ENCODE measurements around the gene C3orf52.

DNA sequence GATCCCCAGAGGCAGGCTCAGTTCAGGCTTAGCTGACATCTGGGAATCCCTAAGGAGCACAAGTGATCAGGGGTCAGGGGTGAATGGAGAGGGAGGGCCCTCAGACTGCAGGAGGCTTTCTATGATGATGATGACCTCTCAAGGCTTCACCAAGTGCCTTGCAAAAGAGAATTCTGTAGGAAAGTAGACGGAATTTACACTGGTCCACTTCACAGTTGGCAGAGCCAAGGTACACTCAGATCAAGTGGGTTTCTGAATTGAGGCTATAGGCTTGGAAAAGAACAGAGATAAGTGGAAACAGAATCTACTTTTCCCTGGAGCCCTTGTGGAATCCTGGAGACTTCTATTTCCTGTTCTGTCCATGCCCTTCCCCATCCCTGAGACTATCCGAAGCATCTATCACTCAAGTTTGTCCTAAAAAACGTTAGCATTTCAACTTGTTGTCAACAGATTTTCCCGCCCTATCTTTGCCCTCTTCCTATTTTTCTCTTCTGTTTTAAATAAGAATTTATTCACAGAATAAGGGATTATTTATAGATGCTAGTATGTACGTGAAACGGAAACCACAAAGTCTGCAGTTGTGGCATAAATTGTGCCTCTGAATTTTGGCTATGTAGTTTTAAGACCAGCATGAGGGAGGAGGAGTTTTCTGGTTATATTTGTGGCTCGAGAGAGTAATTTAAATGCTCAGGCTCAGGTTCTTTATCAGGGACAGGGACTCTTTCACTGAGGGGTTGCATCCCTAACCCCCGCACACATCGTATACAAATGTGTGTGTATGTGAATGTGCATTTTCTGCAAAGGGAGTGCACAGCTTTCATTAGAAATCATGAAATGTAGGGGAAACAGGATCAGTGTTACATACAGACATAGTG, 34.0 kb downstream of the C3orf52 start:
- TF ChIP-seq ZNF274 (IDR thresholded peaks at IDR 0.05; ENCODE audit: low read depth, low read length) (no peak), SUZ12 (IDR thresholded peaks at IDR 0.05; ENCODE audit: extremely low read depth, insufficient read depth, insufficient read length) (no peak)
